ENCODE measurements around the gene TSHZ3. TPM values are rescaled to one million over a fixed set of nuclear protein-coding genes. Genes with fewer than 3 reads are reported as not detected.

The TSHZ3 gene
- total and polyA plus RNA-seq, 9 donors, result 8.0 to 19.8 (median 16.2) TPM

DNA sequence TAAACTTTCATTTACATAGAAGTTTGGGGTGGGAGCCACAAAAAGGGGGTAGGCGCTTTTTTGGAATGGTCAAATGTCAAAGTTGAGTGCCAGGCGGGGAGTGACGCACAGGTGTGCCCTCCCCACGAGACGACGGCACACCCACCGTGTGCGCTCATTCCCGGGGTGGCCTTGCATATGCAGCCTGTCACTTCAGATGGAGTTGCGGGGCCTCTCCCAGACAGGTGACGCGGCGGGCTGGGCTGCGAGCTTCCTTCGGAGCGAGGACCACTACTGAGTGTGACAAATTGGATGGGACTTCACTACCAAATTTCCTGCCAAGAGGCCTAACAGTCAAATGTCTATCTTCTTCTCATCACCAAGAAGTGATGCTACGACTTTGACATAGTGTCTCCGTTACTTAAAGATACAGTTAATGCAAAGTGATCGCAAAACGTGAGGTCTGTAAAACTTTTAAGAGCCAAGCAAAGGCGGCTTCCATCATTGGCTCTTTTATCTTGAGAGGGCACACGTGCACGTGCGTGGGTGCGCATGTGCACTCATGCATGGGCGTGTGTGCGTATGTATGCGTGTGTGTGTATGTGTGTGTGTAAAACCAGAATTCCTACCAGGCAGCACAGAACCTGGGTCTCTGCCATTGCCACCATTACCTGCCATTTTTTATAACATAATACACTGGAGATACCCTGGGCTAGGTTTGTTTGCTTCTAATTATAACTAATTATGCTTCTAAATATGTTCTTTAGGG is 43.1 kb downstream of the TSHZ3 start:
- WGBS (ENCODE audit: insufficient coverage), result 88% methylated on average over 22 of the region's 28 CpGs
- no peaks in the 10 kb centered on the region for H3K27me3 ChIP-seq (ENCODE audit: control insufficient read depth, insufficient read depth, low read length)
- no peak for DNase-seq
- H3K4me3 ChIP-seq (ENCODE audit: low read length), result no peak overlapping the region
- peaks cover 8% of the 10 kb centered on the region for H3K4me1 ChIP-seq (ENCODE audit: control insufficient read depth, insufficient read depth, low read length)
- H3K9me3 ChIP-seq (replicated peaks; ENCODE audit: control insufficient read depth, low read depth, low read length), result no peaks in the 10 kb centered on the region
- H3K27ac ChIP-seq (ENCODE audit: low read length), result no peak overlapping the region
- H3K36me3 ChIP-seq (ENCODE audit: control insufficient read depth, insufficient read depth, low read length), result peaks cover 23% of the 10 kb centered on the region

DNA sequence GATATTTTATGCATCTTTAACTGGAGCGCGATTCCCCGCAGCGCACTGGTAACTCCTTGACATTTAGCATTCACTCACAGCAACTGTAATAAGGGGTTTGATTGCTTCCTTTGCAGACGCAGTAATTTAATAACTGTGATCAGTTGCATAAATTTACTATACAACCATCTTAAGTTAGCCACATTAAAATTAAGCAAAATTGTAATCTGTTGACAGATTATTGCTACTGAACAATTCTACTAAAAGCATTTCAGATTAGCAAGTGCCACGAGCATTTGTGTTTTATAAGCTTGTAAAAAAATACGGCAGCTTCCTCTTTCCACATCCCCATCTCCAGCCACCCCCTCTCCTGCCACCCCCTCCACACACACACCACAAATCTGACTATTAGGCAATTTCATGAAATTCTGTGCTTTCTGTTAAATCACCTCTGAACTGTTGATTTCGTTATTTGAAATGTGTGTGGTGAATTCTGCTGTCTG is 44.4 kb downstream of the TSHZ3 start:
- Histone ChIP-seq H3K27me3 (ENCODE audit: control insufficient read depth, insufficient read depth, low read length) (no peaks in the 10 kb centered on the region), H3K4me3 (ENCODE audit: low read length) (no peak overlapping the region), H3K4me1 (ENCODE audit: control insufficient read depth, insufficient read depth, low read length) (peaks cover 10% of the 10 kb centered on the region), H3K9me3 (replicated peaks; ENCODE audit: control insufficient read depth, low read depth, low read length) (no peaks in the 10 kb centered on the region), H3K36me3 (ENCODE audit: control insufficient read depth, insufficient read depth, low read length) (peaks cover 15% of the 10 kb centered on the region), H3K27ac (ENCODE audit: low read length) (no peak overlapping the region)
- no peak for DNase-seq
- WGBS (ENCODE audit: insufficient coverage), result no CpG with 5 or more reads among the region's 8 CpGs

DNA sequence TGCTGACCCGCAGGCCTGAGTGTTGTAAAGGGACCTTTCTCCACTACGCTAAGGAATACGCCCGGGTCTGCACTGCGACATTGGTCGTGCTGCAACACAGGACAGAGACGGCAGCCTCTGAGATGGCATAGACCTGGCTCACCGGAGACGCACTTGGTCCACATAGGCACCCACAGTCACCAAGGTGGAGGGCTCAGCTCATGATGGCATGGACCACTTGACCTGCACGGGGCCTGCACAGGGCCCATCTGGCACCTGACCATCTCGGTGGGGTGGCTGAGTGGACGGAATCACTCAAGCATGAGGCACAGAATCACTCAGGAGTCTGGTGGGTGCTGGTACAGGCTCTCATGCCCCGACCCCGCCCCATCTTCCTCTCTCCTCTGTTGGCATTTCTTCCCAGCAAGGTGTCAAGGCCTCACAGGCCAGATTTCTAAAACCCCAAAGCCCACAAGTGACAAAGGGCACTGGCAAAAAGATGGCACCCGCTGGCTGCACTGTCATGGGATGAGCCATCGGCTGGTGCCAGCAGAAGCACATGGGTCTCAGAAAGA is 45.9 kb downstream of the TSHZ3 start:
- WGBS (ENCODE audit: insufficient coverage), result 98% methylated on average over 14 of the region's 16 CpGs
- Histone ChIP-seq H3K4me1 (ENCODE audit: control insufficient read depth, insufficient read depth, low read length) (peaks cover 10% of the 10 kb centered on the region), H3K9me3 (replicated peaks; ENCODE audit: control insufficient read depth, low read depth, low read length) (no peaks in the 10 kb centered on the region), H3K27me3 (ENCODE audit: control insufficient read depth, insufficient read depth, low read length) (no peaks in the 10 kb centered on the region), H3K36me3 (ENCODE audit: control insufficient read depth, insufficient read depth, low read length) (peaks cover 11% of the 10 kb centered on the region), H3K27ac (ENCODE audit: low read length) (no peak overlapping the region), H3K4me3 (ENCODE audit: low read length) (no peak overlapping the region)
- DNase-seq, result no peak

DNA sequence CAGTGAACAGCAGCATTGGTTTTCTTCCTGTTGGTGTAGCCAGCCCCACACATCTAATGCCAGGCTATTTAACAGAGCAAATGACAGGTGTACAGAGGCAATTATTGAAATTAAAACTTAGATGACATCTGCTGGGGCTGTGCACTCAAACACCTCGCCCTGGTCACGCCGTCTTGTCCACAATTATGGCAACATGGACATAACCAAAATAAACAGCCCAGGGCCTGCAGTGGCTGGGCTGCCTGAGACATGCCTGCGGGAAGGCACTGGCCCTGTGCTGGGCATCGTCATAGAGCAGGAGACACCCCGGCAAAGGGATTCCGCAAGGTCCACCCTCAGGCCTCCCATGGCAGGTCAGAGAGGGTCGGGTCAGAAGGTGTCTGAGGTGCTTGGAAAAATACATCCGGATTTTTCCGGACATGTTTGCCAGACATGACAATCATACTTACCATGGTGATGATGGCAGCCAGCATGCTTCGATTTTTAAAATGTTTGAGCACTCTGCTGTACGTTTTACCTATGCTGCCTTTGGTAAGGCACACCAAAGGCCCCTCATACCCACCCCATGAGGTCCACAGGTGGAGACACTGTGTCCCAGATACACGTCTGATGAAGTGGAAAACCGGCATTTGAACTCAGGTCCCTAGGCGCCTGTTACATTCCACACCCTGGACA is 47.8 kb downstream of the TSHZ3 start:
- 77% methylated on average over 14 of the region's 15 CpGs for WGBS (ENCODE audit: insufficient coverage)
- Histone ChIP-seq H3K36me3 (ENCODE audit: control insufficient read depth, insufficient read depth, low read length) (peaks cover 2% of the 10 kb centered on the region), H3K27ac (ENCODE audit: low read length) (no peak overlapping the region), H3K4me3 (ENCODE audit: low read length) (no peak overlapping the region), H3K27me3 (ENCODE audit: control insufficient read depth, insufficient read depth, low read length) (no peaks in the 10 kb centered on the region), H3K4me1 (ENCODE audit: control insufficient read depth, insufficient read depth, low read length) (peaks cover 10% of the 10 kb centered on the region), H3K9me3 (replicated peaks; ENCODE audit: control insufficient read depth, low read depth, low read length) (no peaks in the 10 kb centered on the region)
- DNase-seq, result no peak

DNA sequence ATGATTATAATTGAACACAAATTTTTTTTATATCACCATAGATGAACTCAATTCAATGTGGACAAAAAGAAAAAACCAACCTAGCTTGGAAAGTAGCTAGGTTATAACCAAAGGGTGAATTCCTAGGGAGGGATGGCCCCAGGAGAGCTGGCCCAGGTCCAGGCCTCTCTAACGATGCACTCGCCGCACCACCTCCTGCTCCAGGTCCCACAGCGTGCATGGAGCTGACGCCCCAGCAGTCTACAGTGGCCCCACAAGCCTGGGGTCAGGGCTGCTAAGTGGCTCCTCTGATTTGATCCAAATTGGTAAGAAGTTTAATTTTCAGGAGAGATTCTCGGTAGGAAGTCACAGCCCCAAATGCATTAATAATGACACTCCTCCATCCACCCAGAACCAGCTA is 48.8 kb downstream of the TSHZ3 start:
- no peaks in the 10 kb centered on the region for H3K27me3 ChIP-seq (ENCODE audit: control insufficient read depth, insufficient read depth, low read length)
- WGBS (ENCODE audit: insufficient coverage), result 53% methylated on average over 3 of the region's 6 CpGs
- no peak for DNase-seq

DNA sequence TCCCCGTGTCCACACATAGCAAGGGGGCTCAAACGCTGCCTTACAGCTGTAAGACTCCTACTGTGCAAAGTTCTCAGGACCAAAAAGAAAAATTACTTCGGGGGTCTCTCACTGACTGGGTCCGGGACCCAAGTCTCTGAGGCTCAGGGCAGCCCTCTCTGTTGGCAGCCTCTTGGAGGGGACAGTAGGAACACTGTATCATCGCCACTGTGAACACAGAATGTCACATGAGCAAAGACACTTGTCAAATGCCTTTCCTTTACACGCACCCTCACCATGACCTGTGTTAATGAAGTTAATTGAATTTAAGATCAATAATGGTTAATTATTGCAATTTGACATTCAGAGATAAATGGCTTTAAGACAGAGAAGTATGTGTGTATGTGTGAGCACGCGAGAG is 49.6 kb downstream of the TSHZ3 start:
- WGBS (ENCODE audit: insufficient coverage), result 95% methylated on average over 3 of the region's 8 CpGs
- Histone ChIP-seq H3K36me3 (ENCODE audit: control insufficient read depth, insufficient read depth, low read length) (peaks cover 6% of the 10 kb centered on the region), H3K27me3 (ENCODE audit: control insufficient read depth, insufficient read depth, low read length) (no peaks in the 10 kb centered on the region), H3K27ac (ENCODE audit: low read length) (no peak overlapping the region), H3K4me1 (ENCODE audit: control insufficient read depth, insufficient read depth, low read length) (peaks cover 10% of the 10 kb centered on the region), H3K9me3 (replicated peaks; ENCODE audit: control insufficient read depth, low read depth, low read length) (no peaks in the 10 kb centered on the region), H3K4me3 (ENCODE audit: low read length) (no peak overlapping the region)
- DNase-seq, result no peak

More for the DNA sequence above, 48.8 kb downstream of the TSHZ3 start:
- no peak overlapping the region for H3K27ac ChIP-seq (ENCODE audit: low read length)
- no peaks in the 10 kb centered on the region for H3K9me3 ChIP-seq (replicated peaks; ENCODE audit: control insufficient read depth, low read depth, low read length)
- peaks cover 10% of the 10 kb centered on the region for H3K4me1 ChIP-seq (ENCODE audit: control insufficient read depth, insufficient read depth, low read length)
- peaks cover 6% of the 10 kb centered on the region for H3K36me3 ChIP-seq (ENCODE audit: control insufficient read depth, insufficient read depth, low read length)
- H3K4me3 ChIP-seq (ENCODE audit: low read length), result no peak overlapping the region

DNA sequence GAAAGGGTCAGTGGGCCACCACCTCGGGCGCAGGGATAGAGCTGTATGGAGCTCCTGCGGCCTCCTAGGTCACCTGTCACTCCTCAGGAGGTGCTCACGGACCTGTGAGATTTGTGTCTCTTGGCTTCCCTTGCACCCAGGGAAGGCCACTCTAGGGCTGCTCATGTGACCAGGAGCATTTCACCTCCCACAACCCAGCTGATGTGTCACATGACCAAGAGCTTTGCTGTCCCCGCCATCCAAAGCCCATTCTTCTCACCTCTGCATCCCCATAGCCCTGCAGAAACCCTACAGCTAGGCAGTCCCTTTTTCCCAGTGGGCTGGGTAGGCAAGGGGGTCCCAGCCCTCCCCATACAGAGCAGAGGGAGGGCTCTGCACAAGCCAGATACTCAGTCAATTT is 51.2 kb downstream of the TSHZ3 start:
- Histone ChIP-seq H3K4me3 (ENCODE audit: low read length) (no peak overlapping the region), H3K27me3 (ENCODE audit: control insufficient read depth, insufficient read depth, low read length) (no peaks in the 10 kb centered on the region), H3K4me1 (ENCODE audit: control insufficient read depth, insufficient read depth, low read length) (peaks cover 10% of the 10 kb centered on the region), H3K9me3 (replicated peaks; ENCODE audit: control insufficient read depth, low read depth, low read length) (no peaks in the 10 kb centered on the region), H3K36me3 (ENCODE audit: control insufficient read depth, insufficient read depth, low read length) (peaks cover 6% of the 10 kb centered on the region), H3K27ac (ENCODE audit: low read length) (no peak overlapping the region)
- DNase-seq, result no peak
- WGBS (ENCODE audit: insufficient coverage), result 67% methylated on average over 5 of the region's 5 CpGs

DNA sequence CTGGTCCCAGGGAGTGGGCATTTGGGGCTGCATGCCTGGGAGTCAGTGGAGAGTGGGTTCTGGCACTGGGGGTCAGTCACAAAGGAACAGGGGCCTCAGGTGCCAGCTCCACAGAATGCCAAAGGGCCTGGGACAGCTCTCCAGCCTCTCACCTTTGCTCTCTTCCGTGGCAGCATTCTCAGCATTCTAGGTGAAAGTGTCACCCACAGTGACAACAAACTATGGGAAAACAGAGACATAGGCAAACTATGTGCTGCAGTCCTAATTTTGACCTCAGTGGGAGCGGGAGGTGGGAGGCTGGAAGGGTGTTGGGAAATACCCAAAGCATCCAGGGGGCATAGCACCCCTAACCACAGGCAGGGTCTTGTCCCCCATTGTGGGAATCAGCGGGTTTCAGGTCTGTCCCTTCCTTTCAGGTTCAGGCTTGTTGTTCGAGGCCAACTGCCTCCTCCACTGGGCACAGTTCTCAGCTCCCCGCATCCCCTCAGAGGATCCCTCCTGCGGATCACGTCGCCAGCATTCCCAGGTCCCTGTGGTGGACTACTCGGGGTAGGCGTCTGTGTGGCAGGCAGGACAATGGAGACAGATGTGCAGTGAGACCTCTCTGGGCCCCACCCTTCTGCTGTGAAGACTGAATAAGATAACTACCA is 52.4 kb downstream of the TSHZ3 start:
- WGBS (ENCODE audit: insufficient coverage), result 93% methylated on average over 3 of the region's 10 CpGs
- Histone ChIP-seq H3K4me3 (ENCODE audit: low read length) (no peak overlapping the region), H3K9me3 (replicated peaks; ENCODE audit: control insufficient read depth, low read depth, low read length) (no peaks in the 10 kb centered on the region), H3K27ac (ENCODE audit: low read length) (no peak overlapping the region), H3K4me1 (ENCODE audit: control insufficient read depth, insufficient read depth, low read length) (peaks cover 7% of the 10 kb centered on the region), H3K36me3 (ENCODE audit: control insufficient read depth, insufficient read depth, low read length) (peaks cover 6% of the 10 kb centered on the region), H3K27me3 (ENCODE audit: control insufficient read depth, insufficient read depth, low read length) (no peaks in the 10 kb centered on the region)
- DNase-seq, result no peak

DNA sequence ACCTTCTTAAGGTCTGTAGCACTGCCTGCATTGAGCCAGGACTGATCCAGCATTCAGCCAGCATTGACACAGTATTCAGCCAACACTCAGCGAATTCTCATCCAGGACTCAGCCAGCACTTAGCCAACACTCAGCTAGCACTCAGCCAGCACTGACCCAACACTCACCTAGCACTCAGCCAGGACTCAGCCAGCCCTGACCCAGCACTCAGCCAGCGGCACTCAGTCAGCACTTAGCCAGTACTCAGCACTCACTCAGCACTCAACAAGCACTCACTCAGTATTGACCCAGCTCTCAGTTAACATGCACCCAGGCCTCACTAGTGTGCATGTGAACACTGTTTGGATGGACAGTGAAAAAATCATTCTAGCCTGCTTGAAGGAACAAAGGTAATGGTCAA is 55.0 kb downstream of the TSHZ3 start:
- no peak for DNase-seq
- no peak overlapping the region for H3K27ac ChIP-seq (ENCODE audit: low read length)
- no peak overlapping the region for H3K4me3 ChIP-seq (ENCODE audit: low read length)
- no peaks in the 10 kb centered on the region for H3K9me3 ChIP-seq (replicated peaks; ENCODE audit: control insufficient read depth, low read depth, low read length)
- WGBS (ENCODE audit: insufficient coverage), result 94% methylated on average over 2 of the region's 2 CpGs
- H3K4me1 ChIP-seq (ENCODE audit: control insufficient read depth, insufficient read depth, low read length), result peaks cover 21% of the 10 kb centered on the region
- peaks cover 4% of the 10 kb centered on the region for H3K36me3 ChIP-seq (ENCODE audit: control insufficient read depth, insufficient read depth, low read length)
- H3K27me3 ChIP-seq (ENCODE audit: control insufficient read depth, insufficient read depth, low read length), result no peaks in the 10 kb centered on the region

DNA sequence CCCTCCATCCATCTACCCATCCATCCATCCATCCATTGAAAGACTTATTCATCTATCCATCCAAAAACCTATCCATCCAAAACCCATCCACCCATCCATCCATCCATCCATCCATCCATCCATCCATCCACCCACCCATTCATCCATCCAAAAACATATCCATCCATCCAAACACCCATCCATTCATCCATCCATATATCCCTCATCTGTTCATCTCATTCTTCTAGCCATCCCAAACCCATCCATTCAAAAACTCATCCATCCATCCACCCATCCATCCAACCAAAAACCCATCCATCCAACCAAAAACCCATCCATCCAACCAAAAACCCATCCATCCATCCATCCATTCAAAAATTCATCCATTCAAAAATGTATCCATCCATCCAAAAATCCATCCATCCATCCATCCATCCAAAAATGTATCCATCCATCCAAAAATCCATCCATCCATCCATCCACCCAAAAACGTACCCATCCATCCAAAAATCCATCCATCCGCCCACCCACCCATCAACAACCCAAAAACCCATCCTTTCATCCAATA is 56.5 kb downstream of the TSHZ3 start:
- H3K4me1 ChIP-seq (ENCODE audit: control insufficient read depth, insufficient read depth, low read length), result peaks cover 29% of the 10 kb centered on the region
- H3K27me3 ChIP-seq (ENCODE audit: control insufficient read depth, insufficient read depth, low read length), result no peaks in the 10 kb centered on the region
- no CpG with 5 or more reads among the region's 2 CpGs for WGBS (ENCODE audit: insufficient coverage)

More for the DNA sequence above, 56.5 kb downstream of the TSHZ3 start:
- DNase-seq, result no peak
- Histone ChIP-seq H3K9me3 (replicated peaks; ENCODE audit: control insufficient read depth, low read depth, low read length) (no peaks in the 10 kb centered on the region), H3K27ac (ENCODE audit: low read length) (no peak overlapping the region), H3K4me3 (ENCODE audit: low read length) (no peak overlapping the region), H3K36me3 (ENCODE audit: control insufficient read depth, insufficient read depth, low read length) (peaks cover 4% of the 10 kb centered on the region)
